Right lobe of liver (tissue), 6 donors: ENCODE data around the gene NDUFA11. TPM values are rescaled to one million over a fixed set of nuclear protein-coding genes. Genes with fewer than 3 reads are reported as not detected.
A peak's percentile ranks its signal among the peaks of the same experiment; 100 is the strongest.

Experiments
- ATAC-seq, 4 donors: fragments of 200-7000 bp; cut with Tn5 transposase; one replicate each; pipeline ENCODE4 v1.9.1; 2020; ENCODE audit warnings: mild to moderate bottlenecking in 4 of 4, moderate library complexity in 4 of 4
- DNase-seq, 3 donors: peaks; one replicate each; pipeline ENCODE4 v3.0.0-alpha.2; 2020
- H3K27ac ChIP-seq, 3 donors: fragments of 200-600 bp; one replicate each; pipeline ENCODE4 v1.8.0; 2022
- H3K27me3 ChIP-seq, 2 donors: fragments of 200-600 bp; one replicate each; pipeline ENCODE4 v1.8.0; 2022
- H3K36me3 ChIP-seq, 4 donors: fragments of 200-600 bp; sonication (generic) in 1 of 4; one replicate each; pipeline versions ENCODE4 v1.5.1 to v1.8.0; 2017 to 2022; ENCODE audit warnings: control low read depth in 1 of 4
- H3K4me1 ChIP-seq, 4 donors: fragments of 200-600 bp; sonication (generic) in 1 of 4; one replicate each; pipeline versions ENCODE4 v1.5.1 to v1.8.0; 2017 to 2022; ENCODE audit warnings: control low read depth in 1 of 4
- H3K4me3 ChIP-seq, 3 donors: fragments of 200-600 bp; one replicate each; pipeline ENCODE4 v1.8.0; 2022
- H3K9me3 ChIP-seq, 4 donors: fragments of 200-600 bp; sonication (generic) in 1 of 4; one replicate each; pipeline versions ENCODE4 v1.5.1 to v1.8.0; 2017 to 2022; ENCODE audit warnings: control low read depth in 1 of 4
- POLR2A ChIP-seq: fragments of 450-650 bp; IDR thresholded peaks from one replicate; pipeline ENCODE4 v1.6.1; 2017; ENCODE audit warnings: antibody characterized with exemption, mild to moderate bottlenecking
- WGBS: methylation state at CpG from one replicate; pipeline ENCODE4 v1.1.6; 2018; ENCODE audit warnings: low coverage, low lambda C conversion rate; ENCODE audit not compliant: insufficient coverage; ENCODE audit errors: missing lambda C conversion rate; 5-methylcytosine and 5-hydroxymethylcytosine counted together
- intact Hi-C, 2 donors: fragments of 100-400 bp; cut with DNase I; formaldehyde crosslinking; loops; one replicate each; pipeline versions ENCODE4 v1.11.2 to v1.14.1; 2022
- total RNA-seq, 6 experiments: library from RNA; depleted of rRNA in 2 of 6; stranded (reverse); fragments of >200 nt in 2 of 6; fragmentation: NEBNext Ultra II Directional in 3 of 6; extraction: Animal tissue kit (Norgen Biotek cat#: 25700) in 3 of 6; gene quantifications; one replicate each; pipeline versions ENCODE4 v1.1.0 to v1.2.4, GENCODE V29; 2016 to 2023
- TF ChIP-seq, protein P1 (sequence below), 4 donors: fragments of 200-600 bp in 3 of 4; fragments of 450-650 bp in 1 of 4; IDR thresholded peaks; one replicate each; pipeline versions ENCODE4 v1.5.1 to v1.8.0; 2016 to 2022; ENCODE audit warnings: antibody characterized with exemption in 4 of 4, mild to moderate bottlenecking in 2 of 4
- donor health status: DM: no; HTN: yes; CAD: no.
- donor health status: DM: no; HTN: no; CAD: no.
- donor health status: DM: no; HTN: no; CAD: no.
- donor health status: DM: no; HTN: yes; CAD: no.
- donor health status: DM: no; HTN: yes; CAD: no.

NDUFA11 gene
- total RNA-seq, 6 experiments from 2014 or later, result 108 to 161 (median 157) TPM

DNA sequence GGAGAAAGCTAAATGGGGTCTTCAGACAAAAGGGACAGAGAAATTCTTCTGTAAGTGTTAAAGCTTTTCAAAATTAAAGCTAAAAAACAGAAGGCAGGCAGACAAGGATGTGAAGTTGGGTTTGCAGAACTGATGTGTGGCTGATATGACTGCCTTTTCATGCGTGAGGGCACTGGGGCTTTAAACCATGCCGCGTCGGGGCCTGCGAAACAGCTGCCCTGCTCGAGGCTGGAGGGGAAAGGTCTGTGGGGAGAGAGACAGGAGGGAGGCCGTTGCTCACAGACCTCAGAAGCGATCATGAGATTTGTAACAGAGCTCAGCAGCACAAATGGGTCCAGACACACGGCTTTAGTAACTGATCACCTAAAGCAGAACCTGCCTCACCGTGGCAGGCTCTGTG lies 34.0 kb upstream of the NDUFA11 start:
- H3K9me3 ChIP-seq, result no peaks in the 10 kb centered on the region
- intact Hi-C loops, result no loop called here
- H3K4me1 ChIP-seq, result peaks cover 0 to 38% (median 18%) of the 10 kb centered on the region in 4 donors
- H3K36me3 ChIP-seq, result peaks cover 0 to 16% (median 2%) of the 10 kb centered on the region in 4 donors
- H3K4me3 ChIP-seq, result no peak overlapping the region
- TF ChIP-seq, protein P1, sequence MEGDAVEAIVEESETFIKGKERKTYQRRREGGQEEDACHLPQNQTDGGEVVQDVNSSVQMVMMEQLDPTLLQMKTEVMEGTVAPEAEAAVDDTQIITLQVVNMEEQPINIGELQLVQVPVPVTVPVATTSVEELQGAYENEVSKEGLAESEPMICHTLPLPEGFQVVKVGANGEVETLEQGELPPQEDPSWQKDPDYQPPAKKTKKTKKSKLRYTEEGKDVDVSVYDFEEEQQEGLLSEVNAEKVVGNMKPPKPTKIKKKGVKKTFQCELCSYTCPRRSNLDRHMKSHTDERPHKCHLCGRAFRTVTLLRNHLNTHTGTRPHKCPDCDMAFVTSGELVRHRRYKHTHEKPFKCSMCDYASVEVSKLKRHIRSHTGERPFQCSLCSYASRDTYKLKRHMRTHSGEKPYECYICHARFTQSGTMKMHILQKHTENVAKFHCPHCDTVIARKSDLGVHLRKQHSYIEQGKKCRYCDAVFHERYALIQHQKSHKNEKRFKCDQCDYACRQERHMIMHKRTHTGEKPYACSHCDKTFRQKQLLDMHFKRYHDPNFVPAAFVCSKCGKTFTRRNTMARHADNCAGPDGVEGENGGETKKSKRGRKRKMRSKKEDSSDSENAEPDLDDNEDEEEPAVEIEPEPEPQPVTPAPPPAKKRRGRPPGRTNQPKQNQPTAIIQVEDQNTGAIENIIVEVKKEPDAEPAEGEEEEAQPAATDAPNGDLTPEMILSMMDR (IDR thresholded peaks at IDR 0.05), result no peak
- no peak for TF ChIP-seq POLR2A
- DNase-seq, result no peak
- no peaks in the 10 kb centered on the region for H3K27me3 ChIP-seq
- 62% methylated on average over 4 of the region's 10 CpGs for WGBS
- no peak for ATAC-seq
- no peak overlapping the region for H3K27ac ChIP-seq

DNA sequence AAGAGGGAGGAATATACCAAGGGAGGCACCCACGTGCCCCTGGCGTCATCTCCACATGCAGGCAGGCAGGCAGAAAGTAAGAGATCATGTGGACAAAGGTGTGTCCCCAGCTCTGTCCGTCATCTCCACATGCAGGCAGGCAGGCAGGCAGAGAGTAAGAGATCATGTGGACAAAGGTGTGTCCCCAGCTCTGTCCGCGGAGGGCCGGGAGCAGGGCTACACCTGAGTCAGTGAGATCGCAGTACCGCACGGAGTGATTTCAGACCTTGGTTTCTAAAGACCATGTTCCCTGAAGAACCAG lies 32.7 kb upstream of the NDUFA11 start:
- intact Hi-C loops, result no loop called here
- H3K36me3 ChIP-seq, result peaks cover 0 to 25% (median 3%) of the 10 kb centered on the region in 4 donors
- ATAC-seq (peak; percentile 48 to 70 (median 62)), DNase-seq (no peak)
- no peak for TF ChIP-seq POLR2A
- TF ChIP-seq, protein P1 (IDR thresholded peaks at IDR 0.05), result no peak
- H3K27ac ChIP-seq, result peak overlapping the region in 2 of 3 donors; percentile 33 to 80
- H3K27me3 ChIP-seq, result no peaks in the 10 kb centered on the region
- H3K9me3 ChIP-seq, result no peaks in the 10 kb centered on the region
- WGBS, result 42% methylated on average over 2 of the region's 9 CpGs
- no peak overlapping the region for H3K4me3 ChIP-seq
- H3K4me1 ChIP-seq, result peaks cover 0 to 28% (median 14%) of the 10 kb centered on the region in 4 donors

- H3K9me3 ChIP-seq, result no peaks in the 10 kb centered on the region
- 72% methylated on average over 7 of the region's 25 CpGs for WGBS
- TF ChIP-seq, protein P1 (IDR thresholded peaks at IDR 0.05), result no peak
- TF ChIP-seq POLR2A, result no peak
- peaks cover 0 to 25% (median 3%) of the 10 kb centered on the region in 4 donors for H3K36me3 ChIP-seq
- H3K4me3 ChIP-seq, result no peak overlapping the region
- no peaks in the 10 kb centered on the region for H3K27me3 ChIP-seq
- intact Hi-C loops, result no loop called here
- DNase-seq, result no peak
- H3K4me1 ChIP-seq, result peaks cover 0 to 28% (median 14%) of the 10 kb centered on the region in 4 donors
- ATAC-seq, result no peak
- peak overlapping the region in 1 of 3 donors; percentile 80 for H3K27ac ChIP-seq
Observed at GRCh38 chr19:5935473-5936291, 32.1 kb upstream of the NDUFA11 start.

GRCh38 chr19:5934774-5935472 lies 31.3 kb upstream of the NDUFA11 start:
- Histone ChIP-seq H3K27ac (no peak overlapping the region), H3K4me1 (peaks cover 0 to 28% (median 14%) of the 10 kb centered on the region in 4 donors), H3K36me3 (peaks cover 0 to 28% (median 4%) of the 10 kb centered on the region in 4 donors), H3K4me3 (no peak overlapping the region), H3K9me3 (no peaks in the 10 kb centered on the region), H3K27me3 (no peaks in the 10 kb centered on the region)
- DNase-seq (no peak), ATAC-seq (no peak)
- 55% methylated on average over 10 of the region's 16 CpGs for WGBS
- TF ChIP-seq, protein P1 (IDR thresholded peaks at IDR 0.05), result no peak
- TF ChIP-seq POLR2A, result no peak
- intact Hi-C loops, result no loop called here
